Smooth muscle cell (in vitro differentiated cells): ENCODE data around the gene SLC2A1. TPM values are rescaled to one million over a fixed set of nuclear protein-coding genes. Genes with fewer than 3 reads are reported as not detected.
A peak's percentile ranks its signal among the peaks of the same experiment; 100 is the strongest.

Experiments
- DNase-seq: peaks from one replicate; lab custom pipeline; 2025; ENCODE audit not compliant: unreplicated experiment; lab: John Stamatoyannopoulos, UW
- H2AFZ ChIP-seq: fragments of 200-600 bp; sonication (generic); 2 replicates; pipeline ENCODE4 v1.6.0; 2016; ENCODE audit warnings: antibody characterized with exemption, low read depth, mild to moderate bottlenecking
- H3F3A ChIP-seq: fragments of 200-600 bp; sonication (generic); 2 replicates; pipeline ENCODE4 v1.6.0; 2017; ENCODE audit warnings: antibody characterized with exemption, low read depth
- H3K27ac ChIP-seq: fragments of 200-600 bp; sonication (generic); 2 replicates; pipeline ENCODE4 v1.5.1; 2016; ENCODE audit warnings: low read depth, mild to moderate bottlenecking
- H3K27me3 ChIP-seq: fragments of 200-600 bp; sonication (generic); 2 replicates; pipeline ENCODE4 v1.6.1; 2016; ENCODE audit warnings: low read depth, mild to moderate bottlenecking
- H3K36me3 ChIP-seq: fragments of 200-600 bp; sonication (generic); 2 replicates; pipeline ENCODE4 v1.5.1; 2016; ENCODE audit warnings: low read depth
- H3K4me1 ChIP-seq: fragments of 200-600 bp; sonication (generic); 2 replicates; pipeline ENCODE4 v1.5.1; 2016; ENCODE audit warnings: low read depth
- H3K4me2 ChIP-seq: fragments of 200-600 bp; sonication (generic); 2 replicates; pipeline ENCODE4 v1.6.0; 2016; ENCODE audit warnings: mild to moderate bottlenecking
- H3K4me3 ChIP-seq: fragments of 200-600 bp; sonication (generic); 2 replicates; pipeline ENCODE4 v1.5.1; 2016; ENCODE audit warnings: mild to moderate bottlenecking
- H3K79me2 ChIP-seq: fragments of 200-600 bp; sonication (generic); 2 replicates; pipeline ENCODE4 v1.6.0; 2016; ENCODE audit warnings: low read depth, mild to moderate bottlenecking
- H3K9ac ChIP-seq: fragments of 200-600 bp; sonication (generic); 2 replicates; pipeline ENCODE4 v1.6.0; 2016; ENCODE audit warnings: low read depth
- H3K9me3 ChIP-seq: fragments of 200-600 bp; sonication (generic); replicated peaks from 2 replicates; pipeline ENCODE4 v1.5.1; 2016; ENCODE audit warnings: low read depth
- H4K20me1 ChIP-seq: fragments of 200-600 bp; sonication (generic); 2 replicates; pipeline ENCODE4 v1.6.0; 2016; ENCODE audit warnings: low read depth
- WGBS: methylation state at CpG from one replicate; pipeline ENCODE4 v1.1.7; 2016; ENCODE audit warnings: low lambda C conversion rate; 5-methylcytosine and 5-hydroxymethylcytosine counted together
- polyA plus RNA-seq: library from polyadenylated mRNA; unstranded; fragments of >200 nt; fragmentation: Nextera tagmentation; extraction: Ambion mirVana; gene quantifications from 2 replicates; pipeline ENCODE4 v1.2.1, GENCODE V29; 2016
- total RNA-seq: library from RNA; depleted of rRNA; stranded (reverse); fragments of >200 nt; gene quantifications from 2 replicates; pipeline ENCODE4 v1.2.3, GENCODE V29; 2014
- TF ChIP-seq, protein P1 (sequence below): fragments of 200-600 bp; sonication (generic); IDR thresholded peaks from 2 replicates; pipeline ENCODE4 v1.5.1; 2017; ENCODE audit warnings: borderline replicate concordance, mild to moderate bottlenecking, antibody characterized with exemption; ENCODE audit not compliant: insufficient read depth, poor library complexity, severe bottlenecking

Gene SLC2A1
- total and polyA plus RNA-seq, 2 experiments from 2014 or later = 275 to 1,091 TPM

GRCh38 chr1:42924851-42925760, 33.6 kb downstream of the SLC2A1 start:
- Histone ChIP-seq H3K4me3 (peak overlapping the region; percentile 61), H4K20me1 (peaks cover 34% of the 10 kb centered on the region), H3K9me3 (no peaks in the 10 kb centered on the region), H3K4me1 (peaks cover 22% of the 10 kb centered on the region), H3K27ac (peak overlapping the region; percentile 46), H2AFZ (peak overlapping the region; percentile 70), H3K36me3 (no peaks in the 10 kb centered on the region), H3F3A (peaks cover 15% of the 10 kb centered on the region), H3K9ac (peak overlapping the region; percentile 44), H3K79me2 (no peaks in the 10 kb centered on the region), H3K4me2 (peak overlapping the region; percentile 74), H3K27me3 (no peaks in the 10 kb centered on the region)
- no peak for DNase-seq
- 24% methylated on average over 8 of the region's 19 CpGs for WGBS
- TF ChIP-seq, protein P1, sequence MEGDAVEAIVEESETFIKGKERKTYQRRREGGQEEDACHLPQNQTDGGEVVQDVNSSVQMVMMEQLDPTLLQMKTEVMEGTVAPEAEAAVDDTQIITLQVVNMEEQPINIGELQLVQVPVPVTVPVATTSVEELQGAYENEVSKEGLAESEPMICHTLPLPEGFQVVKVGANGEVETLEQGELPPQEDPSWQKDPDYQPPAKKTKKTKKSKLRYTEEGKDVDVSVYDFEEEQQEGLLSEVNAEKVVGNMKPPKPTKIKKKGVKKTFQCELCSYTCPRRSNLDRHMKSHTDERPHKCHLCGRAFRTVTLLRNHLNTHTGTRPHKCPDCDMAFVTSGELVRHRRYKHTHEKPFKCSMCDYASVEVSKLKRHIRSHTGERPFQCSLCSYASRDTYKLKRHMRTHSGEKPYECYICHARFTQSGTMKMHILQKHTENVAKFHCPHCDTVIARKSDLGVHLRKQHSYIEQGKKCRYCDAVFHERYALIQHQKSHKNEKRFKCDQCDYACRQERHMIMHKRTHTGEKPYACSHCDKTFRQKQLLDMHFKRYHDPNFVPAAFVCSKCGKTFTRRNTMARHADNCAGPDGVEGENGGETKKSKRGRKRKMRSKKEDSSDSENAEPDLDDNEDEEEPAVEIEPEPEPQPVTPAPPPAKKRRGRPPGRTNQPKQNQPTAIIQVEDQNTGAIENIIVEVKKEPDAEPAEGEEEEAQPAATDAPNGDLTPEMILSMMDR = no peak

GRCh38 chr1:42924082-42924850, 34.4 kb downstream of the SLC2A1 start:
- peak overlapping the region; percentile 61 for H3K4me3 ChIP-seq
- peak; percentile 84 for DNase-seq
- peak overlapping the region; percentile 70 for H2AFZ ChIP-seq
- peak overlapping the region; percentile 44 for H3K9ac ChIP-seq
- peaks cover 26% of the 10 kb centered on the region for H4K20me1 ChIP-seq
- H3K4me2 ChIP-seq = peak overlapping the region; percentile 74
- H3K27ac ChIP-seq = peak overlapping the region; percentile 46
- TF ChIP-seq, protein P1 = no peak
- H3K9me3 ChIP-seq = no peaks in the 10 kb centered on the region
- H3K27me3 ChIP-seq = no peaks in the 10 kb centered on the region
- H3K36me3 ChIP-seq = no peaks in the 10 kb centered on the region
- H3F3A ChIP-seq = peaks cover 15% of the 10 kb centered on the region
- peaks cover 22% of the 10 kb centered on the region for H3K4me1 ChIP-seq
- WGBS = 2% methylated on average over 55 of the region's 62 CpGs
- H3K79me2 ChIP-seq = no peaks in the 10 kb centered on the region

DNA sequence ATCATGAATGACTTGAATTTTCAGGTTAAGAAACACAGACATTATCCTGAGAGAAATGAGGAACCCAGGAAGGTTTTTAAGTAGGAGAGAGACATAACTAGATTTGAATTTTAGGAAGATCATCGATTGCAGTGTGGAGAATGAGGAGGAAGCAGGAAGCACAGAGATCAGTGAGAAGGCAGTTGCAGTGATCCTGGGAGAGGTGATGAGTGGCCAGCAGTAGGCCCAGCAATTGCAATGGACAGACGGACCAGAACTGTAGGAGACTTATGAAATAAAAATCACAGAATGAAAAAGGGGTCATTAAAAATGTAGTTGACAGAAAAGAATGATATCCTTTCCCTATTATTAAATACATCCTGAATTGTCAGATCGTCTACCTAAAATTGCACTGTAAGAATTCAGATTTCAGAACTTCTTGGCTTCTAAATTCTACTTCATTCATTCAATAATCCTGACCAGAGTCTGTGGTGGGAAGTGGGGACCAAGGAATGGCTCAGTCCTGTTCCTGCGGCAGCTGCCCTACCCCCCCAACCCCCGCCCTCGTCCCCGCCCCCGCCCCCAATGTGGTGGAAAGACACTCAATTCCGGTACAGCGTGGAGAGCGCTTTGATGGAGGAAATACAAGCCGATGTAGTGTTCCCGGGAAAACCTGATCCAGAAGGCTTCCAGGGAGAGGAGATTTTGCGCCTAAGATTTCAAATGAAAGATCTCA, 35.1 kb downstream of the SLC2A1 start:
- Histone ChIP-seq H3K4me3 (peak overlapping the region; percentile 61), H3K9ac (no peak overlapping the region), H3K79me2 (no peaks in the 10 kb centered on the region), H3K27ac (peak overlapping the region; percentile 46), H3F3A (peaks cover 15% of the 10 kb centered on the region), H2AFZ (peak overlapping the region; percentile 70), H3K4me1 (peaks cover 22% of the 10 kb centered on the region), H3K4me2 (peak overlapping the region; percentile 74), H3K27me3 (no peaks in the 10 kb centered on the region), H3K36me3 (no peaks in the 10 kb centered on the region), H3K9me3 (no peaks in the 10 kb centered on the region), H4K20me1 (peaks cover 18% of the 10 kb centered on the region)
- 13% methylated on average over 13 of the region's 14 CpGs for WGBS
- TF ChIP-seq, protein P1 = no peak
- no peak for DNase-seq
